NCI-H1436 treated with DMSO at 0.1 percent for 48 hours (cell line): ENCODE measurements around the gene NCEH1.
"Not testable (repeated sequence)": the region's sequence is repeated elsewhere in the genome, so short reads cannot be mapped to it uniquely, and the experiment has no call there.

ENCODE experiments used
- DNase-seq: peaks from one replicate; lab custom pipeline; 2025; lab: John Stamatoyannopoulos, UW

Gene NCEH1

DNA sequence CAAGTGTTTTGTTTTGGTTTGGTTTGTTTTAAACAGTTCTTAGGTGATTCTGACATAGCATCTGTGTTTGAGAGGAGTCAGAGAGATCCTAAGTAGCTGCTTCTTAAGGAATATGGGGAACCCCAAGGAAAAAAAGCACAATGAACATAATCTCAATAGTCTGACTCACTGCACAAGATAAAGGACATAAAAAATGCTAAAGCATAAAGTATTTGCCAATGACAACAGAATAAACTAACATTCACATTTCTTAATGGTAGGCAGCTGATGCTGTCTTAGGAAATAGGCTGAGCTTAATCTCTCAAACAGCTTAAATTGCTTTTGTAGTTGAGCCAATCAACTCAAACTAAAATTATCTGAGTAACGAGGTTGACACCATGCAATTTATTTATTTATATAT lies 2.9 kb downstream of the NCEH1 start:
- DNase-seq = no peak

DNA sequence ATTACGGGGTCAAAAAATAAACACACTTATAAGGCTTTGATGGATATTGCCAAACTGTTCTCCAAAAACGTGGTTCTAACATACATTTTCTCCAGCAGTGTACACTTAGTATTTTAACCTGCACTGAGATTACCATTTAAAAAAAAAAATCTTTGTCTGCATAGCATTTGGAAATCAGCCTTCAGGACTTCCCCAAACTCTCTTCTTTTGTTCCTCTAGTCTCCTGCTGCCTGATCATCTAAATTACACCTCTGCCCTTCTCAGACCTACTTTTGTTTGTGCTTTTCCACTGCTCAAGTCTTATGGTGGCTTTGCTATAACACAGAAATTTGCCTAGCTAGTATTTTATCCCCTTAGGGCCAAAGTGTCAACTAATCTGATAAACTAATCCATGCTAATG lies 3.8 kb downstream of the NCEH1 start:
- DNase-seq = no peak

DNA sequence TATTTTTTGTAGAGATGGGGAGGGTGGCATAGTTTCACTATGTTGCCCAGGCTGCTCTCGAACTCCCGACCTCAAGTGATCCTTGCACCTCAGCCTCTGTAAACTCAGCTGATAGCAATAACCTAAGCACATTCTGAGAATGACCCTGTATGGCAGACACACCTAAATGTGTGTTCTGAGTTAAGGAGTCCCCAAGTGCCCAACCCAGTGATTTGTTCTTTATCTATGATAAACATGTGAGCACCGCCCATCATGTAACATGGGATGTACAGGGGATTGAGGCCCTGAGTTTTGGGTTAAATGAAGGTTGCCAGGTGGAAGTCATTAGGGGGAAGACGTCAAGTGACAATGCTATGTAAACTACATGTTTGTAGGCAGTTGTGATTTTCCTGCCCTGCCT lies 5.7 kb downstream of the NCEH1 start:
- DNase-seq = no peak

DNA sequence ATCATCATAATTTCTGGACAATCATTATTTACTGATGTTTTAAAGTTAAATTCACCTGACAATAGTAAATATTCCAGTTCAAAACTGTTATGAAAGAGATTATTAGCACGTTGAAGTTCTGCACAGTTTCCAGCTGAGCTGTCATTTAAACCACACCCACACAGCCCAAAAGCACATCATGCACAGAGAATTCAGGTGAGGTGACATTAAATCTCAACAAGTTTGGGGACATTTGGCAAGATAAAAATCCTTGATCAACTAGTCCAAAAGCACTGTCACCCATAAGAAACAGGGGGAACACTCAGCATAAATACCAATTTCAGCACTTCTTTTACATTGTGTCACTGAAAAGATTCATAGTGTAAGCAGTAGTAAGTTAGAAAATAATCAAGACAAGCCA lies 6.9 kb downstream of the NCEH1 start:
- no peak for DNase-seq

DNA sequence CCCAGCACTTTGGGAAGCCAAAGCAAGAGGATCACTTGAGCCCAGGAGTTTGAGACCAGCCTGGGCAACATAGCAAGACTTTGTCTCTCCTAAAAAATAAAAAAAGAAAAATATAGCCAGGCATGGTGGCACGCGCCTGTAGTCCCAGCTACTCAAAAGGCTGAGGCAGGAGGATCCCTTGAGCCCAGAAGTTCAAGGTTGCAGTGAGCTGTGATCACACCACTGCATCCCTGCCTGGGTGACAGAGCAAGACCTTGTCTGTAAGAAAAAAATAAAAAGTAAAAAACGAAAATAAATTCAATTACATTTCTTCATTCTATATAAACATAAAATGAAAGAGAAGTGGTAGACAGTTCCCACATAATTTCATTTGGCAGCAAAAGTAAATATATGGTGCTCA lies 8.1 kb downstream of the NCEH1 start:
- DNase-seq = not testable (repeated sequence)

DNA sequence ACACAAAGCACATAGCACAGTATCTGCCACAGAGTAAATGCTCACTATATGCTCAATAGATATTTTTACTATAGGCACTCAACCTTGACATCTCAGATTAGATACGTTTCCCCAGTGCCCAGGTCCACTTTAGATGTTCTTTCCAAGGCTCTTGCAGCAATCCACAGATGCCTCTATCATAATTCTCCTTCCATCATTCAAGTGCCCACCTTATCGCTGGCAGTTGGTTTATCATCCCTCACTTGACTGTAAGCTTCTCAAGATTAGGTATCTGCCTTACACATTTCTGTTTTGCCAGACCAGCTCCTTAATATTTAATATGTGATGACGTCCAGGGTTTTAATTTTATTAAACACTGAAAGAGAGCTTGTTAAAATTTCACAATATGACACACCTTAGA lies 8.6 kb downstream of the NCEH1 start:
- DNase-seq = no peak

DNA sequence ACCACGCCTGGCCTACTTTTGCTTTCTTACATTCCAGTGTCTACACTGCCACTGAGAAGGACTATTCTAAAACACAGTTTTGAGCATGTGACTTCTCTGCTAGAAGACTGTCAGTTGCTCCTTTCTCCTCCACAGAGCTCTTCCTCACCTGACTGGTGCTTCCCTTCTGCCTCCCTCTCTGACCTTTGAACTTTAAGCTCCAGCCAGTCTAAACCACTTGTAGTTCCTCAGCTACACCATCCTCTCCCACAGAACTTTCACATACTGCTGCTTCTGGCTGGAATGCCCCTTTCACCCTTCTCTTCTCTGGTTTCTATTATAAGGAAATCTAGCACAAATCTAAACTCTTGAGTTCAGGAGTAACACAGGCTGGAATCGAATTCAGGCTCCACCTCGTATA lies 9.1 kb downstream of the NCEH1 start:
- no peak for DNase-seq

DNA sequence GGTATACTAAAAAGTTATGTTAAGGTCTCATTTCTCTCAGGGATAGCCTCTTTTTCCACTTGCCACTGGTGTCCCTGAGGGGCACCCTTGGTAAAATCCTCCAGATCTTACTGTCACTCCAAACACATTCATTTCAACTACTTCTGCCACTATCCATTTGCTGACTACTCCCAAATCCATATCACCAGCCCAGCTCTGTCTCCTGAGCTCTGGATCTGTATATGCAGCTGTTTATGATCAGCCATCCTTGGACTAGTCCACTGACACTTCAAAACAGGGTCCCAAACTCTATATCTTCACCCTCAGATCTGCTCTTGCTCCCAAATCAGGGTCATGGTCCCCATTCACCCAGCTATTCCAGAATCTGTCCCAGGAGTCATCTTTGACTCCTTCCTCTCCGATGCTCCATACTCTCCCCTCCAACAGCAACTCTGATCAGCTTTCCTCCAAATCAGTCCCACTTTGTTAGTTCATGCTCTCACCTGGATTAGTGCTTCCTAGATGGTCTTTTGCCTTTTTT lies 9.9 kb downstream of the NCEH1 start:
- DNase-seq = no peak

DNA sequence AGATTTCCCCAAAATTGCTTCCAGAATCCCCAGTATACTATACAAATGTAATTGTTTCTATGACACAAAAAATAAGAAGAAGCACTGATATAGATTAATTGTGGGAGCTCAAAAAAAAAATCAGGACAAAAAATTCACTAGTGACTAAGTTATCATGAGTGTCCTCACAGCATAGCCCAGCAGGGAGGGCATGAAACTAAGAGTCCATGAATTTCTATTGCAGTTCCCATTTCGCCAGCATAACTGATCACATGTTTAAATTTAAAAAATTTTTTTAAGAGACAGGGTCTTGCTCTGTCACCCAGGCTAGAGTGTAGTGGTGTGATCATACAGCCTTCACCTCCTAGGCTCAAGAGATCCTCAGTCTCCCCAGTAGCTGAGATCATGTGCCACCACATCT lies 10.6 kb downstream of the NCEH1 start:
- DNase-seq = no peak

DNA sequence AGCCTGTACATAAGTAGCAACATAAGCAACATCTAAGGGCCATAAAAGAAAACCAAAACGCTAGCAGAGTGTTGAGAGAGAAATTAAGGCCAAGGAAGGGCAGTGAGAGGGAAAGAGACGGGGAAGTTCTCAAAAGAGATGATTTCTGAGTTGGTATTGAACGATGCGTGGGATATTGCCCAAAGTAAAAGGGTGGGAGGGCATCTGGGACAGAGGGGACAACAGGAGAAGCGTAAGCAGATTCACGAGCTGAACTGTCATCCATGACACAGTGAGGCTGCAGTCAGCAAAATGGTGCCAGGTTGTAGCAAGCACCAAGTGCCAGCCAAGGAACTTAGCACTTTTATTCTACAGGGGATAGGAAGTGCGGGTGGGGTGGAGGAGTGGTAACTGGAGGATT lies 11.8 kb downstream of the NCEH1 start:
- DNase-seq = no peak

DNA sequence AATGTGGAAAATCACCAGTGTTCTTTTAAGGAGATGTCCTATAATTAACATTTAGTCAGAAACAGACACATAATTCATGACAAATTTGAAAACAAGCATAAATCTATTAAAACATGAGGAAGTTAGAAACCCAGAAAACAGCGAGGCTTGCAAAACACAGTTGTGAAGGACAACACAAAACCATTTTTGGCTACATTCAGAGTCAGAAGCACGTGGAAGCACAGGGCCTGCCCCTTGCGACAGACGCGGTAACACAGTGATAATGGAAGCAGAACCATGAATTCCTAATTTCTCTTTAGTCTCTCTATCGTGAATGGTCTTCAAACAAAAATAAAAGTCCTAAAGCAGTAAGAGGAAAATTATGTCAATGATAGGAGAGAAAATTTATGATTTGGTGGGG lies 12.2 kb downstream of the NCEH1 start:
- no peak for DNase-seq

DNA sequence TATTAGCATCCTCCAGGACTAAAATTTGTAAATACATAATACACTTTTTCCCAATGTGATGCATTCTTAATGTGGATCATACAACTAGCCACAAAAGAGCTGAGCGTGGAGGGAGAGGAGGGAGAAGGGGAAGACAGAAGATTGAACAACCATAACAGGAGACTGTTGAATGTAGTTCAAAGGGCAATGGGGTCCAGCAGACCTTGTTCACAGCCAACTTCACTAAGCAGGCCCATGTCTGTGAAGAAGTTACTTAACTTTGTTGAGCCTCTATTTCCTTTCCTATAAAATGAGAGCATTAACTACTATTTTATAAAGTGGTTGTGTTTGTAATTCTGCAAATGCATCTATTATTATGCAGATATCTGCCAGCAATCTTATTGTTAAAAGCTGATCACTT lies 13.3 kb downstream of the NCEH1 start:
- DNase-seq = no peak

DNA sequence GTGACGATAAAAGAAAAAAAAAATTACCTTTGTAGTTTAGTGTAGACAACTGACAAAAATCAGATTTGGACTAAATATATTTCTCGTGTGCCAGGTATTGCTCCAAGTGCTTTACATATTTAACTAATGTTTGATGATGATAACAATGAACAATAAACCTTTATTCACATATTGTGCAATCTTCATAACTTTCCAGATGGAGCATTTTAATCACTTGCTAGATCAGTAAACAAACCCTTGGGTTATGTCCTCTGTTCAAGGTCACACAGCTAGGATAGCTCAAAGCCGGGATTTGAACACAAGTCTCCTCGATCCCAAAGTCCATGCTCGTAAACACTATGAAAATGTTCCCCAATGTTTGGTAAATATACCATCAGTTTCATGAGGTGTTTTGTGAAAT lies 14.5 kb downstream of the NCEH1 start:
- DNase-seq = no peak

DNA sequence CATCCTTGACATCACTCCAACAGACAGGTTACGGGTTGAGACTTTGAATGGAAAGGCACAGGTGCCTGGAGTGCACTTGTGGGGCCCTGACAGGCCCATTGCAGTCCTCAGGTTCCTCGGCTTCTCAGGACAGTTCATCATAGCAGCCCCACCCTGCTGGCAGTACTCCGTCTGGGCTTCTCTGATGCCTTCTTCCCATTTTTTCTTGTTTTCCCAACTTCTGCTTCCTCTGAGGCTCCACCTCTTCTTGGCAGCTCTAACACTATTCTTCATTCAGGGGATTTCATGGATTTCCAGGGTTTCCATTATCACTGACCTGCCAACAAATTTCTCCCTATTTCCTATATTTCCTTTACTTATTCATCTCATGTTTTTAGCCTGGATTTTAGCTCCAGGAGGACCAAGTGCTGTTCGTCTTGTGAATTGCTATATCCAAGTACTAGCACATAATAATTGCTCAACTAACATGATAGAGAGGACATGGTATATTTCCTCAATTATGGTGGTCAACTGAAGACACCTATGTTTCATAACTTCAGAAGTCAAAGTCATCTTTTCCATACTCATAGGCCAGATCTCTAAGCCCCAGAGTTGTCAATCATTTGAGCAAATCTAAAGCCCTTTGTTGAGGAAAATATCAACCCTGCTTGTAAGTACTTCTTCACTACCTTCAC lies 16.2 kb downstream of the NCEH1 start:
- DNase-seq = no peak

DNA sequence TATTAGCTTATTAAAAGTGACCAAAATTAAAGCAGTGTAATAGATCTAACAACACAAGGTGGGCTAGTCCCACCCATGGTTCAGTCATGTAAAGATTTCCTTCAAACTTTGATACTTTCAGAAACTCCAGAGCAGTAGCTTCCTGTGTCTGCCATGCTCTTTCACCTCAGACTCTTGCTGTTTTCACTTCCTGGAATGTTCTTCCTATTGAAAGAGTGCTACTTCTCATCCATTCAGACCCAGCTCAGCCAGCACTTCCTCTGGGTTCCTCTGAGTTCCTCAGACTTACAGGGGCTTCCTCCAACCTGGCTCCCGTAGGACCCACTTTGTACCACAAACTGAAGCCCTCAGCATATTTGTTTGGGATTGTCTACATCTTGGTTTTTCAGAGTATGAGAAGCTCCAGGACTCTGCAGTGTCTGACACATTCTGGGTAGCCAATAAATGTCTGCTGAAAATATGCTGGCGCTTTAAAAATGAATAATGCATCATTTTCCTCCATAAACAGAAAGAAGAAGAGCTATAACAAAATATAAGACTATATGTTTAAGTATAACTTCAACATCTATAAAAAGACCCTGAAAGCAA lies 18.0 kb downstream of the NCEH1 start:
- no peak for DNase-seq

DNA sequence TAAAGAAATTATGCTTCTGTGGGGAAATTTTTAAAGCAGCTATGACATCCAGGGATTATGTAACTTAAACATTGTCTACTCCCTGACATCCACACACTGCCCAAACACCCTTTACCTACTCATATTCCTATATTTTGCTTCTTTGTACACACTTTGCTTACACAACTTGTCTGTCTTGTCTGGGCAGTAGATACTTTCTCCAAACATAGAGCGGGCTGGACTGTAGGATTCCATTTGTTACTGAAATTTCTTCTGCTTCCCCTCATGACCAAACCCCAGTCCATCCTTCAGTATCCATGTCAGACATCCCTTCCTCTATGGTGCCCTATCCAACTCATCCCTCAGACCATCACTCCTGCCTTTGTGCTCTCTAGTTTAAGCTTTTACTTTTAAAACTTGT lies 19.9 kb downstream of the NCEH1 start:
- DNase-seq = no peak

DNA sequence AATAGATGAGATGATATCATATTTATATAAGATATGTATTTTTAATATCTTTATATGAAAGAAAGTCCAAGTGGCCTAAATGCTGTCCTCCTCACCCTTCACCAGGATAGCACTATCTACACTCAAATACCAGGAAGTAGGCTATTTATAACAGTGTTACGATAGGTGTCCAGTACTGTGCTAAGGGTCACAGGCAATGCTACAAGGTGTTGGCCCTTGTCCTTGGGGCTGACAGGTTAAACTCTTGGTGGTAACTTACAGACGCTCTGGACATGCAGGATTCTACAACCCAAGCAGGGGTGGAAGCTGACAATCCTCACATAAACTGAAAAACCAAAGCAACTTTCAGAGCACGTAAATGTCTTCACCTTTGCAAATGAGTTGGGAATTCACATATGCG lies 22.3 kb downstream of the NCEH1 start:
- DNase-seq = no peak

DNA sequence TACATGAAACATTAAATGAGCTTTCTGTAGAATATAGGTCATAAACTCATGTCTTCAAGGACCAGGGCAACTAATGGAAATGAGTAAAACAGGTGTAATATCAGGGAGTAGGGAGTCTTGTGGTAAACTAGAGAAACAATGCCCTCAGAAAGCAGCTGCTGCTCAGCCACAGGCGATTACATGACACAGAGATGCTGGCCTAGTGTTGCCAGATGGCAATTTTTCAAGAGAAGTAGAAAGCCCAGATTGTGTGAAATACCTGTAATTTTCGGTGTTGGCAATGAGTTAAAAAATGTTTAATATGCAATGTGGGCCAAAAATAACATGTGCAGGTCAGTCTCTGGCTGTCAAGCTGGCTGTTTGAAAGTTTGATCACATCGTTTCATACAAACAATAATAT lies 23.4 kb downstream of the NCEH1 start:
- DNase-seq = no peak

DNA sequence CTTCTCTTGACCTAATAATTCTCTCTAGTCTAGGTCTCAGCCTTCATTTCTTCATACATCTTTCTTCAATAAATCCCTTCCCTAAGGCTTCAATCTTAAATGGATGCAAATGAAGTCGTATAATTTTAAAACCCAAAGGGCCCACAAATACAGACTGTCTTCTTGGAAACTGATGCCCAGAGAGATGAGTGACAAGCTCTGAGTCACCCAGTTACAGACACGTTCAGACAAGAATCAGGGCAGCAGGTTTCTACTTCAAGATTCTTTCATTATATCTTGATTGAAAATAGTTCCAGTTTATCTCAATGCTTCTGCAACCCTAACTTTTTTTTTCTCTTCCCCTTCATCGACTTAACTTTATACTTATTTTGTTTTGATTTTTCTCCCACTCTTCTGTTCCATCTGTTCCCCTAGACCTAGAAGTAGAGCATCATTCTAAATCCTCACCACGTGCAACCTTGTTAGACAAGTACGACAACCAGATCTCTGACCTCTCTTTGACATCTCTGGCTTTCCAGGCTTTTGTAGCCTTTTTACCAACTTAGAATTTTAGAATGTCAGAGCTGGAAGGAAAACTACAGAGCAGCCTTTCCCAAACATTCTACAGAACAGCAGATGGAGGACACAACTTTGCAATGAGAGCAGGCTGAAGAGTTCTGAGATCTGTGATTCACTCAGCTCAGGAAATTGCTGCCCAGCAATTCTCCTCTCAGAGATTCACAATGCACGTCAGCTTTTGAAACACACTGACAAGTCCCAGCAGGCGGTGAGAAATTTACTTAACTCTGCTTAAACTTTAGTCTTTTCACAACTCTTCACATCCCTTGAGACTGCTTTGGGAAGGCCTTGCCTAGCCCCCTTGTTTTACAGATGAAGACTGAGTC lies 25.3 kb downstream of the NCEH1 start:
- DNase-seq = no peak

DNA sequence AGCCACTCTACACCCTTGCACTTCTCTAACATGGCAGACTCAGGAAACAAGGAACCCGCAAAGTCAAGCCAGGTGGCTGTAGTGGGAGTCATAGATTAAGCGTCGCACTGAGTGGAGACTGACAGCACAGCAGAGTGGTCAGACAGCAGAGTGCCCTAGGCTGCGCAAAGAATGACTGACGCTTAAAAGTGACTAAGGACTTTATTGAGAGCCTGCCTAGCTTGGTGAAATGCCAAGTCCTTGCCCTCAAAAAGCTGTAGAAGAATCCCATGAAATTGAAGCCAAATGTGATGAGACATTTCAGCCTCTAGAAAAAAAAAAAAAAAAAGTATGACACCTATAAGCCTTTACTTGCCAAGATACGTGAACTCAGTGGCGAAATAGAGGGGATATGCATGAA lies 30.2 kb downstream of the NCEH1 start:
- no peak for DNase-seq

DNA sequence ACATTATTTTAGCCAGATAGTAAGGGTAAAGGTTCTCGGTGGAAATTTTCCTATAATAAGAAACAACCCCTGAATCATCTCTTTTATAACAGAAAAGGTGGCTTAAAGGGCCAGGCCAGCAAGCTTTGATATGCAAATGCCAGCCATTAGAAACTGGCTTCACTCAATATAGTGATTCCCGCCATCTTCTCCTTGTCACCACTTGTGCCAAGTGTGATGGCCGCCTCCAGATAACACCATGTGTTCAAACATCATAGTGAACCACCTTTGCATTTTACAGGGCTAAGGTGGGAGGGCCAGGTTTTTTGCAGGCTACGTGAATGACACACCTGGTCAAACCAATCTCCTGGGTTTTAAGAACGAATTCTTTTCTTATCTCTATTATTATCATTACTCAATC lies 31.3 kb downstream of the NCEH1 start:
- DNase-seq = no peak

DNA sequence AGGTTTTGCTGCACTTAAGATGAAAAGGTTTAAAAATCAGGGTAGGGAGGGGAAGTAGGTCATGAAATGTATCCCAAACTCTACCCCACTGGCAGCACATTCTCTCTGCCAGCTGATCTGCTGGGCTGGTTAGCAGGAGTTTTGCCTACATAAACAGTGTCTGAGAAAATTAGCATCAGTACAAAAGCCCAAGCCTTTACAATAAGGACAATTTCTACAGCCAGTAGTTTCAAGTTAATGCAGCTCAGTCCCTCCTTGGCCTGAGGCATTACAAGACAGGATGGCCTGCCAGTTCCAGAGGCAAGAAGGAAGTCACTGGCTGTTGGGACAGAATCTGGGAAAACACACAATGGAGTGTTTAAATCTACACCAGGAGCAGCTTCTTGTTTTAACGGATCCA lies 32.8 kb downstream of the NCEH1 start:
- DNase-seq = no peak
